KBM-7 (cell line): ENCODE results near the gene EML1.

Experiments
- DNase-seq: peaks from one replicate; pipeline ENCODE4 v3.0.0-alpha.2; 2015
- in situ Hi-C: fragments of 300-500 bp; cut with MboI; formaldehyde crosslinking; loops from 2 replicates; pipeline ENCODE4 v1.14.3; 2020; ENCODE audit warnings: low sequenced_read_pairs, low pct_unique_long_range_greater_than_20kb, mixed read lengths

Gene EML1

GRCh38 chr14:99968191-99968920 lies 175.1 kb downstream of the EML1 start:
- no peak for DNase-seq
- in situ Hi-C loops: no loop called here

- no peak for DNase-seq
- in situ Hi-C loops: no loop called here
Observed at GRCh38 chr14:99968941-99969340, 175.7 kb downstream of the EML1 start.

- in situ Hi-C loops: no loop called here
- DNase-seq: no peak
Observed at GRCh38 chr14:99969673-99970322, 176.6 kb downstream of the EML1 start.

GRCh38 chr14:99971087-99971940 lies 178.1 kb downstream of the EML1 start:
- peak; percentile 81 for DNase-seq
- in situ Hi-C loops: no loop called here

- in situ Hi-C loops: no loop called here
- DNase-seq: peak; percentile 43
Observed at GRCh38 chr14:99971941-99972747, 178.9 kb downstream of the EML1 start.

DNA sequence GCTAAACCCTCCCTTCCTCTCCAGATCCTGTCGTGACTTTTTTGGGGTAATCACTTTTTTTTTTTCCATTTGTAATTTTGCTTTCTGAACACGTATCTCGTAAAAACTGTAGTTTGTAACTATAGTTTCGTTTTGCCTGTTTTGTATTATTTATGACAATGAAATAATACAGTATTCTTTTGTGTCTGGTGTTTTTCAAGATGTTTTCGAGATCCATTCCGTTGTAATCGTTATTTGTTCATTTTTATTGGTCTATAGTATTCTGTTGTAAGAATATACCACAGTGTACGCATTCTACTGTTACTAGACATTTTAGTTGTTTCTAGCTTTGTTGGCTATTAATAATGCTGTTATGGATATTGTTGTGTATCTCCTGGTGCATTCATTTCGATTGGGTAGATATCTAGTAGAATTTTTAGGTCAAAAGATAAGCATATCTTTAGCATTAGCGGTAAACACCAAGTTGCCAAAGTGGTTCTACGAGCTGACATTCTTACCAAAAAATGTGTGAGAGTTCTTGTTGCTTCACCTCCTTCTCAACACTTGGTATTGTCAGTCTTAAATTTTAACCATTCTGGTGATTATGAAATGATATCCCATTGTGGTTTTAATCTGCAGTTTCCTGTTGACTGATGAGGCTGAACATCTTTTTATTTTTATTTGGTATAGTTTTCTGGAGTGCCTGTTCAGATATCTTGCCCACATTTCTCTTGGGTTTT lies 179.7 kb downstream of the EML1 start:
- peak; percentile 26 for DNase-seq
- in situ Hi-C loops: no loop called here

GRCh38 chr14:99975190-99975589 lies 182.0 kb downstream of the EML1 start:
- DNase-seq: no peak
- in situ Hi-C loops: no loop called here

DNA sequence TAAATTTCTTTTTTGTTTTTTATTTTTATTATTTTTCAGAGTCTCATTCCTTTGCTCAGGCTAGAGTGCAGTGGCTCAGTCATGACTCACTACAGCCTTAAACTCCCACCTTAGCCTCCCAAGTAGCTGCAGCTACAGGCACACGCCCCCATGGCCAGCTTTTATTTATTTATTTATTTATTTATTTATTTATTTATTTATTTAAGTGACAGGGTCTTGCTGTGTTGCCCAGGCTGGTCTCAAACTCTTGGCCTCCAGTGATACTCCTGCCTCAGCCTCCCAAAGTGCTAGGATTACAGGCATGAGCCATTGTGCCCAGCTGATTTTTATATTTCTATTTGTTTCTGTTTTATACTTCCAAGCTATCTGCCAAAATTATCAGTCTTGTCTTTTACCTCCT lies 182.8 kb downstream of the EML1 start:
- DNase-seq: no peak
- in situ Hi-C loops: no loop called here

GRCh38 chr14:99976681-99977080 lies 183.5 kb downstream of the EML1 start:
- no peak for DNase-seq

DNA sequence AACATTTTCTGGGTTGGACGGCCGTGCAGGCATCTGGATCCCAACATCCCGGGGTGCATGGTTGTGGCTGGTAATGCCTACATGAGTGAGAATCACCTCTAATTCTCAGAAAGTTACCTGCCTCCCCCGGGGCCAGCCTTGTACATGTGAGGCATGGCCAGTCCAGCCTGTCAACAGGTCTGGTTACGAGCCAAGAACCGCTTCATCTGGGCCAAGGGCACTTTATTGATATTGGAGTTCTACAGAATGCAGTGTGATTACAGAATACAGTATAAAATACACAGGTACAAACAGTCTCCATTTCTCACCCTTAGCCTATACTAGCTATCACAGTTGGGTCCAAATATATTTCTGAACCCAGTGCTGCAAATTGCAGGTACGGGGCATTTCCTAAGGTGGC lies 187.1 kb downstream of the EML1 start:
- in situ Hi-C loops: no loop called here
- no peak for DNase-seq

More at GRCh38 chr14:99976681-99977080, 183.5 kb downstream of the EML1 start:
- in situ Hi-C loops: no loop called here

GRCh38 chr14:99981806-99982205 lies 188.6 kb downstream of the EML1 start:
- in situ Hi-C loops: no loop called here
- no peak for DNase-seq

DNA sequence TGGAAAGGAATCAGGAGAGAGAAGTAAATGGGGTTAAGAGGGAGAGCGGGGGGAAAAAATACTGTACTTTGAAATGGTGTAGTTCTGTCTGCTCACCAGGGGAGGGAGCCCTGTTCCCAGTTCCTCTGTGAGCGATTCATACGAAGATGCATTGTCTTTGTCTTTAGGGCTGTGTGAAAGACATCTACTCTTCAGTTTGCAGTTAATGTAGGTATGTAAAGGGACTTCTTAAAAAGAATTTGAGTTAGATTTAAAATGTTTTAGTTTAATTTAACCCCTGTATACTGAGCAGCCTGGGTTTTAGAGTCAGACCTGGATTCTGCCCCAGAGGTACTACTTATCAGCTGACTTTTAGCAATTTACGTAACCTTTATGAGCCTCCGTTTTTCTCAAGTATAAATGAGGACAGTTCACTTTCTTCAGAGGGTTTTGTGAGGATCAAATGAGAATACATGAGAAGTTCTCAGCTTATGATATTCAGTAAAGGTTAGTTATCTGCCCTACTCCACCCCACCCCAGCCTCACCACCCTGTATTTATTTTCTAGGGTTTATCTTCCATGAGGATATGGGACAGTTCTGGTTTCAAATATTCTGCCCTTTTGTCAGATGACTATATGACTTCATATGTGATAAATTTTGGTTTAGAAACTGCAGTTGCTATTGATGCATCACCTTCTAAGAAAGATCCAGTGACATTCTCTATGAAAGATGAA lies 189.5 kb downstream of the EML1 start:
- in situ Hi-C loops: no loop called here
- peak; percentile 79 for DNase-seq

DNA sequence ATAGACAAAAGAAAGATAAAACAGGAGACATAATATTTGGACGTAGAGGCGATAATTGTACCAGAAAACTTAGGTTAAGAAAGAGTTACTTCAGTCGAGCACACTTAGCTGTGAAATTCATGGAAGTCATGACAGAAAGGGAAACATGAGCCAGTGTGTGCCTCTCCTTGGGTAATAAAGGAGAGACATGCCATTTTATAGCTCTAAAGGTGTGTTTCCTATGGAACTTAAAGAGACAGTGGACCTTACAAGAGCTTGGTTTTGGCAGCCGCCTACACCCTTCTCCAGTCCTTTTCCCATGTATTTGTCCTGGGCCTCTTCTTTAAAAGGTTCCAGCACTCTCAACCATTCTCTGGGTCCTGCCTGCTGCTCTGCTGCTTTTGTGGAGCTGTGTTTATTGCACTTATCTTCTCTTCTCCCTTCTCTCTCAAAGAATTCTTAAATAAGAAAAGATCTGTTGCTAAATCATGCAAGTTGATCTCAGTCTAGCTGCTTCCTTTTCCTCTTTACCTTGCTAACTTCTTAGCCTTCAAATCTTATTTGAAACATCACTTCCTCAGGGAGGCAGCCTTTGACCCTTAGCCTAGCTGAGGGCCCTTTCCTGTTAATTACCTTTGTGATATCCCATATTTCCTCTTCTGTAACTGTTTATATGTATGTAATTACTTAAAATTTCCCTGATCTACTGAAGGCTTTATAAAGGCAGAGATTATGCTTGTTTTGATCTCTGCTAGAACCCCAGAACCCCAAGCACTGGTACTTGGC lies 190.2 kb downstream of the EML1 start:
- in situ Hi-C loops: no loop called here
- no peak for DNase-seq

GRCh38 chr14:99984036-99984435 lies 190.8 kb downstream of the EML1 start:
- DNase-seq: no peak
- in situ Hi-C loops: no loop called here

DNA sequence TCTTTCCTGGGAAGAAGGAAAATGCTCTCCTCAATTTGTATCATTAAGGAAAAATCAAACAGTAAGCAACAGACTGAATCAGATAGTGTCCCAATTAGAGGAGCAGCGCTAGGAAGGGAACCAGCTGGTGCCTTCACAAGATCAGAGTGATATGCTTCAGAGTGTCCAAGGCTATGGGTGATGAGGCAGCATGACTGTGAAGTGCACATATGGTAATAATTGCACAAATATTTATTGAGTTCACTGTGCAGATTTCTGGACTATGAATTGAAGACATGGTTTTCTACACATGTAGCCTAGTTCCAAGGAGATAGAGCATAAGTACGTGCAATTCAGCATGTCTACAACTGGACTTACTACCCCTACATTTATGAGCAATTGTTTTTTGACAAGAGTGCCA lies 193.2 kb downstream of the EML1 start:
- in situ Hi-C loops: no loop called here

GRCh38 chr14:99989032-99989431 lies 195.8 kb downstream of the EML1 start:
- no peak for DNase-seq
- in situ Hi-C loops: no loop called here

More for the DNA sequence above, 193.2 kb downstream of the EML1 start:
- DNase-seq: no peak
